Fibroblast of mammary gland (primary cell): ENCODE results near the gene FATE1.

Experiments
- DNase-seq: peaks from one replicate; pipeline ENCODE4 v3.0.0-alpha.2; 2010; ENCODE audit warnings: low read depth
- H3K4me3 ChIP-seq: 2 replicates; pipeline ENCODE4 v1.5.1; 2011; ENCODE audit warnings: low read depth, mild to moderate bottlenecking, low read length, moderate library complexity; ENCODE audit not compliant: control insufficient read depth
- TF ChIP-seq, protein P1 (sequence below): conservative IDR thresholded peaks from 2 replicates; pipeline ENCODE4 v1.5.1; 2011; ENCODE audit warnings: low read depth, low read length, inconsistent platforms; ENCODE audit not compliant: control insufficient read depth, insufficient read depth

FATE1 gene

DNA sequence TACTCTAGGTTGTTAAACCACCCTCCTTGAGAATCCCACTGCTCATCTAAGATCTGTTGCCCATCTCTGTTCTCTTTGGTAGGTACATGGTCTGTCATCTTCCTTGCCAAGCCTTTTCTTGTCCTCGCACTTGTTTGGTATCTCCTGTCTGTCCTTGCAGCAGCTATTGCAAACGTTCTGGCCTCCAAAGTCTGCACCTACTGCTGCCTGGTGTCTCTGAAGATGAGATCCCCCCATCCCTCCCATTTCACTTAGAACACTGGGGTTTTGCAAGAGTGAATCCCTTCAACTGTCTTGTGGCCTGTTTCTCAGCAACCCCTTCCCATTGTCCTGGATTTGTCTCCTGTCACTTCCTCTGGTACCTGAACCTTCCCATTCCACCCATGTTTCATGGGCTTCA is 19.4 kb downstream of the FATE1 start:
- TF ChIP-seq, protein P1, sequence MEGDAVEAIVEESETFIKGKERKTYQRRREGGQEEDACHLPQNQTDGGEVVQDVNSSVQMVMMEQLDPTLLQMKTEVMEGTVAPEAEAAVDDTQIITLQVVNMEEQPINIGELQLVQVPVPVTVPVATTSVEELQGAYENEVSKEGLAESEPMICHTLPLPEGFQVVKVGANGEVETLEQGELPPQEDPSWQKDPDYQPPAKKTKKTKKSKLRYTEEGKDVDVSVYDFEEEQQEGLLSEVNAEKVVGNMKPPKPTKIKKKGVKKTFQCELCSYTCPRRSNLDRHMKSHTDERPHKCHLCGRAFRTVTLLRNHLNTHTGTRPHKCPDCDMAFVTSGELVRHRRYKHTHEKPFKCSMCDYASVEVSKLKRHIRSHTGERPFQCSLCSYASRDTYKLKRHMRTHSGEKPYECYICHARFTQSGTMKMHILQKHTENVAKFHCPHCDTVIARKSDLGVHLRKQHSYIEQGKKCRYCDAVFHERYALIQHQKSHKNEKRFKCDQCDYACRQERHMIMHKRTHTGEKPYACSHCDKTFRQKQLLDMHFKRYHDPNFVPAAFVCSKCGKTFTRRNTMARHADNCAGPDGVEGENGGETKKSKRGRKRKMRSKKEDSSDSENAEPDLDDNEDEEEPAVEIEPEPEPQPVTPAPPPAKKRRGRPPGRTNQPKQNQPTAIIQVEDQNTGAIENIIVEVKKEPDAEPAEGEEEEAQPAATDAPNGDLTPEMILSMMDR, result no peak
- no peak for DNase-seq
- H3K4me3 ChIP-seq, result no peak overlapping the region

DNA sequence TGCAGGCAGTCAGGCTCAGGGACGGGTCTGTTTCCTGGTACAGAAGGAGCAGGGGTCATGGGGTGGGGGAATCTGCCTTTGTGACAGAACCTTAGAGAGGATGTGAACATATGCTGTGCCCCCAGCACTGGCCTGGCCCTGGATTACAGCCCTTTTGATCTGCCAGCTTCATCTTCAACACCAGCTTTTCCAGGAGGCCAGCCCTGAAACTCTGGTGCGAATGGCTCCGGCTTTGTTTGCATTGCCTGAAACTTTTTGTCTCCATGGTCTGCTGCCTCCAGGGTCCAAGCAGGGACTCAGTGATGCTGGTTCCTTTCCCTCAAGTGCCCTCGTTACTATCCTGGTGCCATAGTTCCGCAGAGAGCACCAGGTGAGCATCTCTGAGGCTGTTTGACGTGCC is 20.9 kb downstream of the FATE1 start:
- no peak for DNase-seq
- H3K4me3 ChIP-seq, result no peak overlapping the region
- TF ChIP-seq, protein P1, result no peak

DNA sequence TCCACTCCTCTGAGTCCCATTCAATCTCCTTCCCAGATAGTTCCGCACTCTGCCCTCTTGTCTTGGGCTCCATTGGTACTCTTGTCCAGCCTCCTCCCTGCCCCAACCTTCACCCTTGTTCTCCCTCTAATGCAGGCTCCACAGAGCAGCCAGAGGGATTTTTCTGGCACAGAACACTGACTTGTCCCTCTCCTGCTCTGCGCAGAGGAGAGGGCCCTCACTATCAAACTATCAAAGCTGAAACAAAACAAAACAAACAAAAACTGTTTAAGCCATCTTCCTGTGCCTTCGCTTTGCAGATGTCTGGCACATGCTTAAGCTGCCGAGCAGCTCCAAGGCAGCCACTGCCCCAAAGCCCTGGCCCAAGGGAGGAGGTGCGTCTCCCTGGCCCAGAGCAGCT is 21.7 kb downstream of the FATE1 start:
- DNase-seq, result no peak
- TF ChIP-seq, protein P1, result no peak
- no peak overlapping the region for H3K4me3 ChIP-seq

DNA sequence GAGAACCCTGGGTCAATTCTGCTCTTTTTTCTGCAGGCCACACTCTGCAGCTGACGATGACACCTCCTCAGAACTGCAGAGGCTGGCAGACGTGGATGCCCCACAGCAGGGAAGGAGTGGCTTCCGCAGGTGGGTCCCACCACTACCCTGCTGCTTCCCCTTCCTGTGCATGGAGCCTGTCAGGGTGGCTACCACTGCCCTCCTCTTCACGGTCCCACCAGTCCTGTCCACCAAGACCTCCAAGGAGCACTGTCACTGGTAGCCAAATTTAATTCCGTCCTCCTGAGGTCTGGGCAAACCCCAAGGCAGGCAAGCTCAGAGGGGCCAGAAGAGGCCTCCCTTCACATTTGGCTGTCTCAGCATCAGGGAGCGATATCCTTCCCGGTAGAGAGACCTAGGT is 22.9 kb downstream of the FATE1 start:
- TF ChIP-seq, protein P1, result no peak

DNA sequence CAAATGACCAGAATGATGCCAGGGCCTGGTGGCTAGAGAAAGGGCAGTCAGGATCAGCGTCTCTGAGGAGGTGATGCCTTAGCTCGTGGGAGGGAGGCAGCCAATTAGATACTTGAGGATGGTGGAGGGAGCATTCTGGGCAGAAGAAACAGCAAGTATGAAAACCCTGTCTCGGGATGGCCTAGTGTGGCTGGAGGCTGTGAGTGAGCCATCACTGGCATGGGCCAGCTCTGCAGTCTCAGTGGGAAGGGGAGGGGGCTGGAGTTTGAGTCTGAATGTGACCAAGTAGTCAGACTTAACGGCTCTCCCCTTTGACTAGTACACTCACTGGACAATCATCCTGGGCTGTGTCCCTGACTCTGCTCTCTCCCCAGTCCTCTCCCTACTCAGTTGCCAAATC is 25.8 kb downstream of the FATE1 start:
- no peak for DNase-seq
- TF ChIP-seq, protein P1, result no peak

More for the DNA sequence above, 22.9 kb downstream of the FATE1 start:
- H3K4me3 ChIP-seq, result no peak overlapping the region
- DNase-seq, result no peak

DNA sequence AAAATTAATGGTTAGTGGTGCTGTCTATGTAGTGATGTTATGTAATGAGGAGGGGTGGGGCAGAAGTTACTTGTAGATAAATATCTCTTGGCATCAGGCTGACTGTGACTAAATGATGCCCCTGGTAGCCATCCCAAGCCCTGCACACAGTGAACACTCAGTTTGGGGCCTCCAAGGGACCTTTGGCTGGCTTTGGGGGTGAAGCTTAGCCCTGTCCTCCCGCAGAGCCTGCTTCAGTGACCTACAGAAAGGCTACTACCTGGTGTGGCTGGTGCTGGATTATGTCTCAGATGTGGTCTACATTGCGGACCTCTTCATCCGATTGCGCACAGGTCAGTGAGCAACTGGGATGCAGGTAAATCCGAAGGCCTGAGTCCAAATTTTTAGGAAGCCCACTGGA is 26.5 kb downstream of the FATE1 start:
- TF ChIP-seq, protein P1, result no peak
- no peak for DNase-seq
- H3K4me3 ChIP-seq, result no peak overlapping the region

More for the DNA sequence above, 25.8 kb downstream of the FATE1 start:
- H3K4me3 ChIP-seq, result no peak overlapping the region
